Stimulated activated CD4-positive, alpha-beta T cell treated with anti-CD3 and anti-CD28 coated beads, TNF-alpha, amount 100 ng/mL, for 48 hours (primary cell): Measurements from ENCODE around the gene AKR1C1.
"Not testable (repeated sequence)": the region's sequence is repeated elsewhere in the genome, so short reads cannot be mapped to it uniquely, and the experiment has no call there.

Experiments used
- DNase-seq, 3 donors: peaks; one replicate each; pipeline ENCODE4 v3.0.0-alpha.2; 2020; ENCODE audit warnings: low read depth in 3 of 3

The AKR1C1 gene

DNA sequence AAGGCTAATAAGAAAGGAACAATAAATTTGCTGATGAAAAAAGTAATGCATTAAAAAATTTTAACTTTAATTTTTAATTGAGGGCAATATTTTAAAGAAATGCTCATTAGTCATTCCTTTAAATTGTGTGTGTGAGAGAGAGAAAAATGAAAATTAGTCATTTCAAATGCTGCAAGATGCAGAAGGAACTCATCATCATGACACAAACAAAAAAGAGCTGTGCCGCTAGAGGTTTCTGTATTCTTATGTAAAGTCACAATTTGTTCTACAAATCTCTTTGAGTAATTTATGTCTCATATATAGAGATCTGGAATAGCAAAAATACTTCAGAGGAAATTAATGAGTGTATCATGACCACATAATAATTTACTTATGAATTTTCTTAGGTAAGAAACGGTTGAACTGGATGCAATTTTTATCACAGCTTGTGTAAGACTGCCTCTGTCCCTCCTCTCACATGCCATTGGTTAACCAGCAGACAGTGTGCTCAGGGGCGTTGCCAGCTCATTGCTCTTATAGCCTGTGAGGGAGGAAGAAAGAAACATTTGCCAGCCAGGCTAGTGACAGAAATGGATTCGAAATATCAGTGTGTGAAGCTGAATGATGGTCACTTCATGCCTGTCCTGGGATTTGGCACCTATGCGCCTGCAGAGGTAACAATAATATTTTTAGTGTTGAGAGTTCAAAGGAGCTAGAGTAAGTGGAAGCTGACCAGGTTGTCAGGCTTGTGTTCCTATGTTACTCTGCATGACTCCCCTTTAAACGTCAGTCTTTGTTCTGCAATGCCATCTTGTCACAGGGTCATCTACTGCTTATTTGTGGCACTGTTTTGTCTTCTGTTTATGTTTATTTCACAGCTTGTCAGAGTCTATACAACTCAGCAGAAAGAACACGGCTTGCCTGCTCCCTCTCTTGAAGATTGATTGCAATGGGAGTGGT, at the start of gene AKR1C1:
Gene AKR1C1 (plus strand): TSS at position 540 of the 939 bp plus-strand sequence. CDS start 30 bp downstream, at position 570.
- not testable (repeated sequence) for DNase-seq

DNA sequence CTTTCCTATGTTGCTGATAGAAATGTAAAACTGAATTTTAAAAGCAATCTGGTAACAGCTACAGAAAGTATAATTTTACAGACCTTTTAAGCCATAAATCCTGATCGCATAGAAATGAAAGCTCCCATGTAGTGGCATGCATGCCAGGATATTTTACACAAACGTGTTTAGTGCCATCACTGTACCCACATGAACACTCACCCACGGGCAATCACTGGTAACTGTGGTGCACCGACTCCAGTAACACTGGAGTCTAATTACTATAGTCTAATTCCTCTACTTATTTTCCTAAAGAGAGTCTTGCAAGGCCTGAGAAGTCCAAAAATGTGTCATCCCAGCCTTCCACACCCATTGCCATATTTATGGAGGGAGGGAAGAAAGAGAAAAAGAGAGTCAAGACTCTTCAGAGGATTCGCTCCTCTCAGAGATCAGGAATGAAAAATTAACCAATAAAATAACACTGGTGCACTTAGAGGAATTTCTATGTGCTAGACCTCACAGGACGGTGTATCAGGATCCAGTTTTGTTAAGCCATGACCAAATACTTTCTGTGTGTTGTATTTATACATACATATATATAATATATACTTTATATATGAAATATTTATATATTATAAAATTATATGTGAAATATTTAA, 48.9 kb upstream of the AKR1C1 start:
- no peak for DNase-seq

DNA sequence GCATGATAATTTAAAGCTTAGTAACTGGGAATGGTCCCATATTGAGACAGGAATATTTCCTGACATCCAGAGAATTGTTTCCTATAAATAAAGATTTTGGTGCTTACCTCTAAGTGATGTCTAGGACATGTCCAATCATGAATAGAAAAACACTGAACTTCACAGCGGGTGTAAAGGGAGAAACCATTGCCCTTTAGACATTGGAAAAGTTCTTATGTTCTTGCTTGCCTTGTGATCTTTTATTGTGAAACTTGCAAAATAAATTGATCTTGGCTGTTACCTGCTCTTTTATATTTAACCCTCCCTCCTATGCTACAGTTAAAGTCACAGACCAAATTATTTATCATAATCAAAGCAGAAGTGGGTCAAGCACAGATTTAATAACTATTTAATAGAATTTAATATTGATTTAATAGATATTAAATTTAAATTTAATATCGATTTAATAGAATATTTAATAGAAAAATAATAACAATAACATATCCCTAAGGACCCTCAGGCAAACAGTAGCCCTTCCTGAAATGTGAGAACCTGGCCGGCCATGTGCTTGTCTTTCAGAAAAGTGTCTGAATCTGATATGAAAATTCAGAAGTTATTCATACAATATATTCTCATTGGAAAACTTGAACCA, 47.0 kb upstream of the AKR1C1 start:
- DNase-seq: no peak

DNA sequence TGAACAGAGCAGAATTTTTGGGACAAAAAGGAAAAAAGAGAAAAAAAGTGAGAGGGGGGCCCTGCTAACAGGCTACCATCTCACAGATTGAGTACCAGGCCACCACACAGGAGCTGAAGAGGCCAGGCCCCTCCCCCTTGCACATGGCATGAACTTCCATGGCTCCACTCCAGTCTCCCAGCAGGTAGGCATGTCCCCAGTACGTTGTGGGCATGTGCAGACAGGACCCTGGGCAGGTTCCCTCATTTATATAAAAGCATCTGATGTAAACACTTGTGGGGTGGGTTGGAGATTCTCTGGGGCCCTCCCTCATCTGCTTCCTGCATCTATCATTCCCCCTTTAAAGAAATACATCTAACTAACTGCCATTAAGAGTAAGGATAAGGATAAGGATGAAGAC, 45.0 kb upstream of the AKR1C1 start:
- no peak for DNase-seq

GRCh38 chr10:4924482-4924881, 38.7 kb upstream of the AKR1C1 start:
- DNase-seq: not testable (repeated sequence)

- no peak for DNase-seq
Measured at GRCh38 chr10:4926400-4926799, 36.8 kb upstream of the AKR1C1 start.

- DNase-seq: no peak
Measured at GRCh38 chr10:4931587-4931986, 31.6 kb upstream of the AKR1C1 start.

DNA sequence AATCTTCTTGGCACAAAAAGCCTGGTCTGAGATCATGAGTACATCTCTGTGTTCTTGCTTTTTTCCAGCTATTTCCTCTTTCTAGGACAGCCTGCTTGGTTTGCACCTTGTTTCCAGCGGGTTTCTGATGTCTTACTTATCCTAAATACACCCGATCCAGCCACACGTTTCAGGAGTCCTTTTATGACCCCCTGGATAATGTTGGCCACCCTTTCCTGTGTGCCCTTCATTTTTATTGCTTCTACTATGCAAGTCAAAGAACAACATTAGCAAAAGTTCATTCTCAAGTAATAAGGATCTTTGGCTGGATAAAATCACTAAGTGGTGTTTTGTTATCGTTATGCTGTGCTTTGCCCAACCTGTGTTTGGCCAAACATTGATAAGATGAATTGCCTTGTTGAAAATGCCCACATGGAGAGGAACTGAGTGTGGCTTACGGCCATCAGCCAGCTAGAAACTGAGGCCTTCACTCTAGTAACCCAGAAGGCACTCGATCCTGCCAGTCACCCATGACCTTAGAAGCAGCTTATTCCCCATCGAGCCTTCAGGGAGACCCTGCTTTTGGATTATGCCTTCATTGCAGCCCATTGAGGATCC, 28.7 kb upstream of the AKR1C1 start:
- no peak for DNase-seq

DNA sequence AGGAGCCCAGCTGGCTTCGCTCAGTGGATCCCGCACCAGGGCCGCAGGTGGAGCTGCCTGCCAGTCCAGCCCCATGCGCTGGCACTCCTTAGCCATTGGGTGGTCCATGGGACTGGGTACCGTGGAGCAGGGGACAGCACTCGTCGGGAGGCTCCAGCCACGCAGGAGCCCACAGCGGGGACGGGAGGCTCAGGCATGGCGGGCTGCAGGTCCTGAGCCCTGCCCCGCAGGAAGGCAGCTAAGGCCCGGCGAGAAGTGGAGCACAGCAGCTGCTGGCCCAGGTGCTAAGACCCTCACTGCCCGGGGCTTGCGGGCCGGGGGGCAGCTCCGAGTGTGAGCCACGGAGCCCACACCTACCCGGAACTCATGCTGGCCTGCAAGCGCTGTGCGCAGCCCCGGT, 25.9 kb upstream of the AKR1C1 start:
- no peak for DNase-seq

DNA sequence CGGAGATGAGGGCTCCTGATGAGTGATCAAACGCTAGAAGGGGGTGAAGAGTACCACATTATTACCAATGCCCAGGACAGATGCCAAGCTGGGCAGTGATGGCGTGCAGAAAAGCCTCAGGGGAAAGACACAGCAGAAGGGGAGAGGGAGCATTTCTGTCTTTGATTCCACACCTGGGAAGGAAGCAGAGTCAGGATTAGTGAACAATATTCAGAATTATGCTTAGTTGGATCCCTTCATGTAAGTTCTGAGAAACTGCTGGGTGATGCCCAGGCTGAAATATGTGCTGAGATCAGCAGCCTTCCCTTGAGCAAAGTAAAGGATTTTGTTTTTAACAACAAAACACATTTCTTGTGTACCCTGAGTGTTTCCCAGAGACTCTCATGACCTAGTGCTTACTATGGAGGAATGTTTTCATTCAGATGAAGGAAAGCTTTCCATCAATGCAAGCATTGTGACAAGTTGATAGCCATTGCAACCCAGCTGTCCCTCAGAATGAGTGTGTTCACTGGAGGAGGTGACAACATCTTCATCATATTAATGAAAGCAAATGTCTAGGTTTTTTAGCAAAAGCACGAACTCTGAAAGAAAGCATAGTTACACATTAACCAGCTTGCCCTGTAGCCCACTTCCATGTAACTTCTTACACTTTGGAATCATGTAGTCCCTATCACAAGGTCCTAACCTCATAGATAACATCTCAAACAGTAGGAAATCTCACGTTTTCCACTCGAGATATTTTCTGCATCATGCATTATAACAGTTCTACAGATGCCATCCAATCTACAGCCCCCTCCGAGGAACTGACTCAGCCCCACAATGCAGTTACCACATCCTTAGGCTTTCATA, 23.8 kb upstream of the AKR1C1 start:
- no peak for DNase-seq

DNA sequence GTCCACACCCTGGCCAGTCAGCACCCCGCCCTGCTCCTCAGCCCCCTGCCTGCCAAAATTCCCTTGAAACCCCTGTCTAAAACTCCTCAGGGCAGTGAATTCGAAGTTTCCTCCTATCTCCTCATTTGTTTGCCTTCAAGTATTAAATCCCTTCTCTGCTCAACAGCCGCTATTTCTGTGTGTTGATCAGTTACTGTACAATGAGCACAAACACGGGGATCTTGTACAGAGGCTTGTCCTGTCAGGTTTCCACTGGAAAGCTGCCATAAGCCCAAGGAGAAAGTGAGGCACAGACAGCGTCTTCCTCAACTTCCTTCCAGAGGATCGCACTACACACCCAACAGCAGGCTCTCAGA, 23.2 kb upstream of the AKR1C1 start:
- DNase-seq: not testable (repeated sequence)

GRCh38 chr10:4940909-4941308, 22.3 kb upstream of the AKR1C1 start:
- not testable (repeated sequence) for DNase-seq

GRCh38 chr10:4941540-4942330, 21.5 kb upstream of the AKR1C1 start:
- DNase-seq: no peak

DNA sequence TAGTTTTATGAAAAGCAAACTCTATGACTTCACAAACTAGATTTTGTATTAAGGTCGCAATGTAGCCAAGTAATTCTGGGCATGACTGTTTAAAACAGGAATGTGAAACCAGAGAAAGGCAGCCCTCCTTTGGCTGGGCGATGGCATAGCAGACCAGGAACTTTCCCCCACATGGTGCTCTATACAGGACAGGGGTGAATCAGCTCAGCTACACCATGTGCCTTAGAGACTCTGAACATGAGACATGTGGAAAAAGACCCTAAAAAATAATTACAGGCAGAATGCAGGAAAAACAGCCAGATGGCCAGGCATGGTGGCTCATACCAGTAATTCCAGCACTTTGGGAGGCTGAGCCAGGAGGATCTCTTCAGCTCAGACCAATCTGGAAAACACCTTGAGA, 20.3 kb upstream of the AKR1C1 start:
- DNase-seq: not testable (repeated sequence)

DNA sequence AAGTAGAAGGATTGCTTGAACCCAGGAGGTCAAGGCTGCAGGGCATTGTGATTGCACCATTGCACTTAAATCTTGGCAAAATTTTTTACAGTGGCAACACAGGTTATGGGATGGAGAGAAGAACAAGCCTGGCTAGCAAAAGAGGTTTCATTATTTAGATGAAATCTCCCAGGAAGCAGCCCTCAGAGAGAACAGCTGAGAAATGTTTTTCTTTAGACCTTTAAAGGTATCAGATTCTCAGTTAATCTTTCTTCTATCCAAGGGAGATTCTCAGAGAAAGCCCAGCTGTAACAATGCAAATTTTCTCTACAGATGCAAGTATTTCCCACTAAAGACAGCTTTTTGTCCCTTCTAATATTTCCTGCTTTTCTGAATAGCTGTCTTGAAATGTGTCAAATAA, 19.8 kb upstream of the AKR1C1 start:
- not testable (repeated sequence) for DNase-seq

GRCh38 chr10:4943821-4944220, 19.4 kb upstream of the AKR1C1 start:
- no peak for DNase-seq

DNA sequence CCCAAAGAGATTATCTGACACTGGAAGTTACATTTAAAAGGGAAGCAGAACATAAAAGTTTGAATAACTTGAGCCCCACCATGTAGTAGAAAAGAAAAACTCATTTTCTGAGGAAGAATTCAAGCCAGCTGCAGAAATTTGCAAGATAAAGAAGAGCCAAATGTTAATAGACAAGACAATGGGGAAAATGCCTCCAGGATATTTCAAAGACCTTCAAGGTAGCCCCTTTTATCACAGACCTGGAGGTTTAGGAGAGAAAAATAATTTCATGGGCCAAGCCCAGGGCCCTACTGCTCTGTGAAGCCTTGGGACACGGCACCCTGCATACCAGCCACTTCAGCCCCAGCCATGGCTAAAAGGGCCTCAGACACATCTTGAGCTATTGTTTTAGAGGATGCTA, 18.4 kb upstream of the AKR1C1 start:
- DNase-seq: no peak

DNA sequence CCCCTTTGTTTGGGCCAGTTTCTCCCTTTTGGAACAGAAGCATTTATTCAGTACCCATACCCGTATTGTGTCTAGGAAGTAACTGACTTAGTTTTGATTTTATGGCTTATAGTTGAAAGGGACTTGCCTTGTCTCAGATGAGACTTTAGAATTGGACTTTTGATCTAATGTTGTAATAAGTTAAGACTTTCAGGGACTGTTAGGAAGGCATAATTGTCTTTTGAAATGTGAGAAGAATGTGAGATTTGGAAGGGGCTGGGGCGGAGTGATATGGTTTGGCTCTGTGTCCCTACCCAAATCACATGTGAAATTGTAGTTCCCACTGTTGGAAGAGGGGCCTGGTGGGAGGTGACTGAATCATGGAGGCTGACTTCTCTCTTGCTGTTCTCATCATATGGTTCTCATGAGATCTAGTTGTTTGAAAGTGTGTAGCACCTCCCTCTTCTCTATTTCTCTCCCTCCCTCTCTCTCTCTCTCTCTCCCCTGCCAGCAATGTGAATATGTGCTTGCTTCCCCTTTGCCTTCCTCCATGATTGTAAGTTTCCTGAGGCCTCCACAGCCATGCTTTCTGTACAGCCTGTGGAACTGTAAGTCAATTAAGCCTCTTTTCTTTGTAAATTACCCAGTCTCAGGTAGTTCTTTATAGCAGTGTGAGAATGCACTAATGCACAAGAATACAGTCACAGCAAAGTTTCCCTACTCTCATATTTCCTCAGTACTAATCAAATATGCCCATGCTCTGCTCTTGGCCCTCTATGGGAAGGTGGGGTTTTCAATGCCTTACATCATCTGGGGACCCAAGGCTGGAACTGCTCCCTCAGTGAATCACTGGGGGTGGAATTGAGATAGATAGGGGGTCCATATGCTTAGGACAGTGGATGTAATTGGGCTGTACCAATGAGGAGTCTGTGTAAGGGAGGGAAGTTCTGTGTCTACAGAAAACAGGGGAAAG, 17.2 kb upstream of the AKR1C1 start:
- DNase-seq: no peak

DNA sequence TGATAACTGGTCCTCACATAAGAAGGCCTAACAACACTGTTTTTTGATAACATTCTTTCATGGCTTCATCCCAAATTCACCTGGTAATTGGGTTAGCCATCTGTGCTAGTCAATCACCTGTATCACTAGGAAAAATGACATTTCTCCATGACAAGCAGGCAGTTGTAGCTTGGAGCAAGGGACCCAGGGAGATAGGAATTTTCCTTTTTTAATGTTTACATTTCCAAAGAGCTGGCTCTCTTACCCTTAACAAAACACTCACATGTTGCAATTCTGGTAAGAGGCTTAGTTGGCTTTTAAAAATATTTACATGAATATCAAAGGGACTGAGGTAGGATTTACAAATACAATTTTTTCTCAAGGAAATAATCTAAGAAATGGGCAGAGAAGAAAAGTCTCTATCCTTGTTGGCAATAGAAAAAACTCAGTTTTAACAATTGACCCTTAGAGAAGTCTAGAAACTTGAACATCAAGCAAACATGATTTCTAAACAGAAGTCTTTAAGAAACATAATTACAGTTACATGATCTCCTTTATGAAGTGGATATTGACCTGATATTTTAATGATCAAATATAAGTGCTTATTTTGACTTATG, 16.1 kb upstream of the AKR1C1 start:
- DNase-seq: no peak
